ENCODE data around the gene ELK3.

ELK3 gene

GRCh38 chr12:96204381-96204780 is 10.2 kb downstream of the ELK3 start:
- TF ChIP-seq CTCF (IDR thresholded peaks at IDR 0.05; ENCODE audit: low read depth, low read length) = no peak
- DNase-seq (ENCODE audit: extremely low read depth, low read depth) = no peak

- no peak for TF ChIP-seq CTCF (IDR thresholded peaks at IDR 0.05; ENCODE audit: low read depth, low read length)
- DNase-seq (ENCODE audit: extremely low read depth, low read depth) = no peak
Measured at GRCh38 chr12:96205908-96206307, 11.7 kb downstream of the ELK3 start.

- TF ChIP-seq CTCF (IDR thresholded peaks at IDR 0.05; ENCODE audit: low read depth, low read length) = no peak
- DNase-seq (ENCODE audit: extremely low read depth, low read depth) = no peak
Measured at GRCh38 chr12:96206936-96207662, 12.9 kb downstream of the ELK3 start.

- no peak for TF ChIP-seq CTCF (IDR thresholded peaks at IDR 0.05; ENCODE audit: low read depth, low read length)
- DNase-seq (ENCODE audit: extremely low read depth, low read depth) = no peak
Measured at GRCh38 chr12:96208346-96208745, 14.2 kb downstream of the ELK3 start.

- no peak for DNase-seq (ENCODE audit: extremely low read depth, low read depth)
- TF ChIP-seq CTCF (IDR thresholded peaks at IDR 0.05; ENCODE audit: low read depth, low read length) = no peak; the same call in 1 of the 2 replicates
Measured at GRCh38 chr12:96208801-96209549, 14.8 kb downstream of the ELK3 start.

- no peak for DNase-seq (ENCODE audit: extremely low read depth, low read depth)
- TF ChIP-seq CTCF (IDR thresholded peaks at IDR 0.05; ENCODE audit: low read depth, low read length) = no peak
Measured at GRCh38 chr12:96210376-96211055, 16.3 kb downstream of the ELK3 start.

- no peak for DNase-seq (ENCODE audit: extremely low read depth, low read depth)
- no peak for TF ChIP-seq CTCF (IDR thresholded peaks at IDR 0.05; ENCODE audit: low read depth, low read length)
Measured at GRCh38 chr12:96211988-96212387, 17.8 kb downstream of the ELK3 start.

All from AG09319 (cell line).